Type B pancreatic cell (in vitro differentiated cells): Measurements from ENCODE around the gene STK11IP. TPM values are rescaled to one million over a fixed set of nuclear protein-coding genes. Genes with fewer than 3 reads are reported as not detected.

Source experiments
- DNase-seq: peaks from one replicate; pipeline ENCODE4 v3.0.0; 2021; ENCODE audit warnings: mixed read lengths; ENCODE audit not compliant: unreplicated experiment; ENCODE audit errors: extremely low spot score
- H3K27ac Mint-ChIP-seq: 2 replicates; pipeline ENCODE4 v1.8.0; 2021; ENCODE audit warnings: mild to moderate bottlenecking, mixed read lengths
- H3K27me3 Mint-ChIP-seq: 2 replicates; pipeline ENCODE4 v1.8.0; 2021; ENCODE audit warnings: mixed read lengths
- H3K36me3 Mint-ChIP-seq: 2 replicates; pipeline ENCODE4 v1.8.0; 2021; ENCODE audit warnings: mixed read lengths
- H3K4me1 Mint-ChIP-seq: one replicate; pipeline ENCODE4 v1.8.0; 2021; ENCODE audit warnings: mixed read lengths; ENCODE audit not compliant: unreplicated experiment
- H3K4me3 Mint-ChIP-seq: 2 replicates; pipeline ENCODE4 v1.8.0; 2021; ENCODE audit warnings: mild to moderate bottlenecking, mixed read lengths
- H3K9me3 Mint-ChIP-seq: 2 replicates; pipeline ENCODE4 v1.8.0; 2021; ENCODE audit warnings: mixed read lengths
- CTCF ChIP-seq: fragments of 200-600 bp; sonication (generic); conservative IDR thresholded peaks from 2 replicates; pipeline ENCODE4 v1.5.0; 2021; ENCODE audit warnings: antibody characterized with exemption, mild to moderate bottlenecking
- total RNA-seq: library from RNA; stranded (reverse); gene quantifications from 2 replicates; pipeline ENCODE4 v1.2.1, GENCODE V29; 2021; ENCODE audit warnings: low replicate concordance

STK11IP gene
- total RNA-seq, 1 donor from 2014 or later, result 42.5 TPM

- Mint-ChIP-seq H3K27me3 (no peaks in the 10 kb centered on the region), H3K9me3 (no peaks in the 10 kb centered on the region), H3K36me3 (no peaks in the 10 kb centered on the region), H3K4me1 (peaks cover 31% of the 10 kb centered on the region), H3K4me3 (peak overlapping the region; percentile 98), H3K27ac (peak overlapping the region; percentile 98)
- TF ChIP-seq CTCF, result no peak
- no peak for DNase-seq
Observed at GRCh38 chr2:219598308-219599078, 836 bp downstream of the STK11IP start.

DNA sequence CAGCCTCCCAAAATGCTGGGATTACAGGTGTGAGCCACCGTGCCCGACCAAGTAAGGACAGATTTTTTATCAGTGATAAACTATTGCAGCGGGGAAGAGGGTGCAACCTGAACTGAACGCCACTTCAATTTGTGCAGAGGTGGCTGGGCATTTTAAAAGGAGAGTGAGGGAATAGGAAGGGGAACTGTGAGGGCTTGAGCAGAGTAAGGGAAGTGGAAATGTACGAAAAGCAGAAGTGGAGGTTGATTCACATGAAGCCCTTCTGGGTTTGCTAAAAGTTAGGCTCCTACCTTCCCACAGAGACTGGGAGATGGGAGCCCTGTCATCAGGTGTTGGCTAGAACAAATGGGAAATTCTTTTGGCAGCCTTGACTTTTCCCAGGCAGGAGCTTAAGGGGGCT lies 6.1 kb downstream of the STK11IP start:
- TF ChIP-seq CTCF, result no peak
- H3K36me3 Mint-ChIP-seq, result peaks cover 7% of the 10 kb centered on the region
- no peaks in the 10 kb centered on the region for H3K27me3 Mint-ChIP-seq
- H3K4me3 Mint-ChIP-seq, result no peak overlapping the region
- DNase-seq, result no peak
- peaks cover 4% of the 10 kb centered on the region for H3K4me1 Mint-ChIP-seq
- H3K27ac Mint-ChIP-seq, result no peak overlapping the region
- no peaks in the 10 kb centered on the region for H3K9me3 Mint-ChIP-seq

GRCh38 chr2:219605607-219605954 lies 7.9 kb downstream of the STK11IP start:
- DNase-seq, result no peak
- no peak for TF ChIP-seq CTCF
- peaks cover 7% of the 10 kb centered on the region for H3K36me3 Mint-ChIP-seq
- no peaks in the 10 kb centered on the region for H3K9me3 Mint-ChIP-seq
- H3K27me3 Mint-ChIP-seq, result no peaks in the 10 kb centered on the region
- no peaks in the 10 kb centered on the region for H3K4me1 Mint-ChIP-seq
- H3K27ac Mint-ChIP-seq, result no peak overlapping the region
- H3K4me3 Mint-ChIP-seq, result no peak overlapping the region

GRCh38 chr2:219607931-219608330 lies 10.3 kb downstream of the STK11IP start:
- no peak for DNase-seq

GRCh38 chr2:219608399-219608964 lies 10.8 kb downstream of the STK11IP start:
- H3K4me1 Mint-ChIP-seq, result no peaks in the 10 kb centered on the region
- no peaks in the 10 kb centered on the region for H3K27me3 Mint-ChIP-seq
- H3K4me3 Mint-ChIP-seq, result no peak overlapping the region
- TF ChIP-seq CTCF, result no peak
- no peaks in the 10 kb centered on the region for H3K9me3 Mint-ChIP-seq
- H3K36me3 Mint-ChIP-seq, result peaks cover 18% of the 10 kb centered on the region
- no peak for DNase-seq
- no peak overlapping the region for H3K27ac Mint-ChIP-seq

More at GRCh38 chr2:219607931-219608330, 10.3 kb downstream of the STK11IP start:
- Mint-ChIP-seq H3K4me3 (no peak overlapping the region), H3K27me3 (no peaks in the 10 kb centered on the region), H3K27ac (no peak overlapping the region), H3K4me1 (no peaks in the 10 kb centered on the region), H3K9me3 (no peaks in the 10 kb centered on the region), H3K36me3 (peaks cover 18% of the 10 kb centered on the region)
- no peak for TF ChIP-seq CTCF
